Motor neuron (in vitro differentiated cells): ENCODE measurements around the gene TTC39A. TPM values are rescaled to one million over a fixed set of nuclear protein-coding genes. Genes with fewer than 3 reads are reported as not detected.

ENCODE experiments used
- ATAC-seq, 8 experiments: fragments of 200-7000 bp; cut with Tn5 transposase; replicated peaks in 6 of 8; 2 replicates each; pipeline ENCODE4 v1.8.0; 2021; ENCODE audit warnings: mild to moderate bottlenecking in 8 of 8, moderate library complexity in 8 of 8
- H3K27ac ChIP-seq, 2 donors: fragments of 250-450 bp; sonication (Bioruptor Pico); 2 replicates each; pipeline ENCODE4 v1.9.0; 2021; ENCODE audit warnings: antibody characterized with exemption in 2 of 2, mild to moderate bottlenecking in 2 of 2, moderate library complexity in 1 of 2
- H3K4me1 ChIP-seq, 2 donors: fragments of 250-450 bp; sonication (Bioruptor Pico); replicated peaks in 1 of 2; 2 replicates each; pipeline ENCODE4 v1.6.1; 2021; ENCODE audit warnings: antibody characterized with exemption in 2 of 2, mild to moderate bottlenecking in 2 of 2, moderate library complexity in 1 of 2
- H3K4me3 ChIP-seq, 5 donors: fragments of 250-450 bp; sonication (Bioruptor Pico); 2 replicates each; pipeline ENCODE4 v1.9.0; 2021; ENCODE audit warnings: antibody characterized with exemption in 5 of 5, mild to moderate bottlenecking in 5 of 5, moderate library complexity in 4 of 5
- WGBS, 10 experiments: fragments of 450-650 bp; shearing (Covaris generic); methylation state at CpG; one replicate each; pipeline ENCODE4 v1.0.0; 2022; 5-methylcytosine and 5-hydroxymethylcytosine counted together
- in situ Hi-C, 9 experiments: fragments of 400-800 bp; cut with MboI; loops; one replicate each; pipeline ENCODE4 v1.15.0; 2021; ENCODE audit warnings: low sequenced_read_pairs in 9 of 9, low pct_unique_long_range_greater_than_20kb in 2 of 9; ENCODE audit not compliant: unreplicated experiment in 9 of 9
- total RNA-seq, 8 experiments: library from RNA; unstranded; fragments of 300-600 nt; gene quantifications; 2 replicates each; pipeline versions ENCODE4 v1.2.3 to v1.2.4, GENCODE V29; 2022

TTC39A gene
- total RNA-seq, 8 experiments from 2014 or later = 1.1 to 4.8 (median 2.2) TPM

- no peak overlapping the region for H3K27ac ChIP-seq
- H3K4me3 ChIP-seq = no peak overlapping the region
- H3K4me1 ChIP-seq = peaks cover 0 to 6% of the 10 kb centered on the region in 2 donors
- in situ Hi-C loops = no loop called here
- WGBS, 10 experiments = 67 to 95% (median 85%) methylated on average over 1 to 6 of the region's 6 CpGs; no CpG with 5 or more reads in 3 of the 10 experiments
- no peak for ATAC-seq
These were observed 21.7 kb downstream of the TTC39A start for GRCh38 chr1:51308636-51309035.

GRCh38 chr1:51306950-51307349 lies 23.4 kb downstream of the TTC39A start:
- ATAC-seq = no peak

GRCh38 chr1:51305371-51305823 lies 25.0 kb downstream of the TTC39A start:
- 0 to 40% (median 9%) methylated on average over 1 to 2 of the region's 4 CpGs; no CpG with 5 or more reads in 5 of the 10 experiments for WGBS, 10 experiments
- Histone ChIP-seq H3K27ac (no peak overlapping the region), H3K4me3 (no peak overlapping the region), H3K4me1 (peaks cover 4 to 12% of the 10 kb centered on the region in 2 donors)
- in situ Hi-C loops = no loop called here
- peak in 6 of 8 experiments; percentile 15 to 64 (median 31) for ATAC-seq

More at GRCh38 chr1:51306950-51307349, 23.4 kb downstream of the TTC39A start:
- no peak overlapping the region for H3K4me3 ChIP-seq
- H3K27ac ChIP-seq = no peak overlapping the region
- in situ Hi-C loops = no loop called here
- peaks cover under 1 to 6% of the 10 kb centered on the region in 2 donors for H3K4me1 ChIP-seq
- 67 to 100% (median 86%) methylated on average over 1 to 4 of the region's 5 CpGs; no CpG with 5 or more reads in 6 of the 10 experiments for WGBS, 10 experiments

- Histone ChIP-seq H3K27ac (no peak overlapping the region), H3K4me1 (peaks cover 4 to 12% of the 10 kb centered on the region in 2 donors), H3K4me3 (no peak overlapping the region)
- in situ Hi-C loops = no loop called here
- WGBS, 10 experiments = 0 to 70% (median 67%) methylated on average over 1 of the region's 1 CpG; no CpG with 5 or more reads in 5 of the 10 experiments
- no peak for ATAC-seq
These were observed 26.0 kb downstream of the TTC39A start for GRCh38 chr1:51304360-51304759.

- Histone ChIP-seq H3K4me3 (no peak overlapping the region), H3K27ac (no peak overlapping the region), H3K4me1 (peaks cover 4 to 12% of the 10 kb centered on the region in 2 donors)
- in situ Hi-C loops = no loop called here
- WGBS, 10 experiments = 17 to 100% (median 90%) methylated on average over 1 to 8 of the region's 8 CpGs; no CpG with 5 or more reads in 2 of the 10 experiments
- peak in 1 of 8 experiments; percentile 10 for ATAC-seq
These were observed 26.6 kb downstream of the TTC39A start for GRCh38 chr1:51303751-51304251.

GRCh38 chr1:51303315-51303714 lies 27.0 kb downstream of the TTC39A start:
- WGBS, 10 experiments = 67 to 100% (median 87%) methylated on average over 1 to 3 of the region's 6 CpGs; no CpG with 5 or more reads in 7 of the 10 experiments
- in situ Hi-C loops = no loop called here
- ATAC-seq = peak in 1 of 8 experiments; percentile 4

GRCh38 chr1:51302746-51303145 lies 27.6 kb downstream of the TTC39A start:
- in situ Hi-C loops = no loop called here
- WGBS, 10 experiments = 80 to 100% (median 100%) methylated on average over 1 to 2 of the region's 7 CpGs; no CpG with 5 or more reads in 5 of the 10 experiments

More at GRCh38 chr1:51303315-51303714, 27.0 kb downstream of the TTC39A start:
- Histone ChIP-seq H3K4me3 (no peak overlapping the region), H3K27ac (no peak overlapping the region), H3K4me1 (peaks cover 4 to 12% of the 10 kb centered on the region in 2 donors)

GRCh38 chr1:51302270-51302669 lies 28.1 kb downstream of the TTC39A start:
- H3K4me1 ChIP-seq = peaks cover 4 to 19% of the 10 kb centered on the region in 2 donors
- H3K27ac ChIP-seq = no peak overlapping the region
- in situ Hi-C loops = no loop called here
- WGBS, 10 experiments = 83 to 100% (median 100%) methylated on average over 1 to 3 of the region's 10 CpGs; no CpG with 5 or more reads in 7 of the 10 experiments
- no peak overlapping the region for H3K4me3 ChIP-seq
- ATAC-seq = no peak

More at GRCh38 chr1:51302746-51303145, 27.6 kb downstream of the TTC39A start:
- no peak overlapping the region for H3K27ac ChIP-seq
- H3K4me3 ChIP-seq = no peak overlapping the region
- H3K4me1 ChIP-seq = peaks cover 4 to 15% of the 10 kb centered on the region in 2 donors
- ATAC-seq = peak in 1 of 8 experiments; percentile 14

GRCh38 chr1:51301844-51302162 lies 28.6 kb downstream of the TTC39A start:
- peak in 5 of 8 experiments; percentile 16 to 26 (median 20) for ATAC-seq
- in situ Hi-C loops = no loop called here
- Histone ChIP-seq H3K4me1 (peaks cover 4 to 24% of the 10 kb centered on the region in 2 donors), H3K27ac (no peak overlapping the region), H3K4me3 (no peak overlapping the region)
- WGBS, 10 experiments = 57 to 67% (median 63%) methylated on average over 1 to 3 of the region's 3 CpGs; no CpG with 5 or more reads in 7 of the 10 experiments

- no peak for ATAC-seq
- 40 to 94% (median 66%) methylated on average over 2 to 7 of the region's 10 CpGs; no CpG with 5 or more reads in 4 of the 10 experiments for WGBS, 10 experiments
- Histone ChIP-seq H3K27ac (no peak overlapping the region), H3K4me3 (no peak overlapping the region), H3K4me1 (peaks cover 4 to 24% of the 10 kb centered on the region in 2 donors)
- in situ Hi-C loops = no loop called here
These were observed 29.1 kb downstream of the TTC39A start for GRCh38 chr1:51301152-51301843.

- H3K4me3 ChIP-seq = no peak overlapping the region
- H3K27ac ChIP-seq = no peak overlapping the region
- peaks cover 4 to 21% of the 10 kb centered on the region in 2 donors for H3K4me1 ChIP-seq
- WGBS, 10 experiments = 60 to 100% (median 100%) methylated on average over 1 to 2 of the region's 6 CpGs; no CpG with 5 or more reads in 5 of the 10 experiments
- no peak for ATAC-seq
- in situ Hi-C loops = no loop called here
These were observed 30.2 kb downstream of the TTC39A start for GRCh38 chr1:51299981-51300670.

GRCh38 chr1:51299185-51299885 lies 31.0 kb downstream of the TTC39A start:
- H3K27ac ChIP-seq = no peak overlapping the region
- H3K4me3 ChIP-seq = no peak overlapping the region
- 72 to 100% (median 88%) methylated on average over 1 to 11 of the region's 11 CpGs; no CpG with 5 or more reads in 3 of the 10 experiments for WGBS, 10 experiments
- no peak for ATAC-seq
- H3K4me1 ChIP-seq = peaks cover 4 to 17% of the 10 kb centered on the region in 2 donors
- in situ Hi-C loops = no loop called here
